ENCODE results near the gene CAMKV.
A peak's percentile ranks its signal among the peaks of the same experiment; 100 is the strongest.
"Not testable (repeated sequence)": the region's sequence is repeated elsewhere in the genome, so short reads cannot be mapped to it uniquely, and the experiment has no call there.

The CAMKV gene

GRCh38 chr3:49869525-49870126 is at the start of gene CAMKV:
TSS of gene CAMKV (minus strand) at chr3:49869906. CDS start at chr3:49862388, 7,518 bp downstream.
- no peak for DNase-seq (ENCODE audit: low spot score)

- not testable (repeated sequence) for DNase-seq (ENCODE audit: low spot score)
Measured at GRCh38 chr3:49917806-49918590, 48.3 kb upstream of the CAMKV start.

GRCh38 chr3:49916686-49917085 is 47.0 kb upstream of the CAMKV start:
- DNase-seq (ENCODE audit: low spot score): no peak

- DNase-seq (ENCODE audit: low spot score): no peak
Measured at GRCh38 chr3:49914906-49915305, 45.2 kb upstream of the CAMKV start.

GRCh38 chr3:49912881-49913281 is 43.2 kb upstream of the CAMKV start:
- no peak for DNase-seq (ENCODE audit: low spot score)

- no peak for DNase-seq (ENCODE audit: low spot score)
Measured at GRCh38 chr3:49911611-49912010, 41.9 kb upstream of the CAMKV start.

- no peak for DNase-seq (ENCODE audit: low spot score)
Measured at GRCh38 chr3:49911124-49911420, 41.4 kb upstream of the CAMKV start.

GRCh38 chr3:49910409-49911123 is 40.9 kb upstream of the CAMKV start:
- DNase-seq (ENCODE audit: low spot score): no peak

GRCh38 chr3:49908373-49909199 is 38.9 kb upstream of the CAMKV start:
- DNase-seq (ENCODE audit: low spot score): no peak

- DNase-seq (ENCODE audit: low spot score): peak; percentile 21
Measured at GRCh38 chr3:49906073-49906743, 36.5 kb upstream of the CAMKV start.

GRCh38 chr3:49904448-49904847 is 34.7 kb upstream of the CAMKV start:
- not testable (repeated sequence) for DNase-seq (ENCODE audit: low spot score)

- DNase-seq (ENCODE audit: low spot score): peak; percentile 53
Measured at GRCh38 chr3:49903451-49904424, 34.0 kb upstream of the CAMKV start, which contains the start of gene MST1R. TSS of gene MST1R (minus strand) at chr3:49903873. CDS start at chr3:49903609, 264 bp downstream.

- DNase-seq (ENCODE audit: low spot score): no peak
Measured at GRCh38 chr3:49902511-49903345, 33.0 kb upstream of the CAMKV start.

- no peak for DNase-seq (ENCODE audit: low spot score)
Measured at GRCh38 chr3:49901366-49902339, 31.9 kb upstream of the CAMKV start.

- DNase-seq (ENCODE audit: low spot score): no peak
Measured at GRCh38 chr3:49900491-49901153, 30.9 kb upstream of the CAMKV start.

- no peak for DNase-seq (ENCODE audit: low spot score)
Measured at GRCh38 chr3:49899815-49900214, 30.1 kb upstream of the CAMKV start.

GRCh38 chr3:49898991-49899390 is 29.3 kb upstream of the CAMKV start:
- no peak for DNase-seq (ENCODE audit: low spot score)

- DNase-seq (ENCODE audit: low spot score): no peak
Measured at GRCh38 chr3:49896345-49896744, 26.6 kb upstream of the CAMKV start.
